Measurements from ENCODE around the gene HSD17B14.
"Not testable (repeated sequence)": the region's sequence is repeated elsewhere in the genome, so short reads cannot be mapped to it uniquely, and the experiment has no call there.

Gene HSD17B14

DNA sequence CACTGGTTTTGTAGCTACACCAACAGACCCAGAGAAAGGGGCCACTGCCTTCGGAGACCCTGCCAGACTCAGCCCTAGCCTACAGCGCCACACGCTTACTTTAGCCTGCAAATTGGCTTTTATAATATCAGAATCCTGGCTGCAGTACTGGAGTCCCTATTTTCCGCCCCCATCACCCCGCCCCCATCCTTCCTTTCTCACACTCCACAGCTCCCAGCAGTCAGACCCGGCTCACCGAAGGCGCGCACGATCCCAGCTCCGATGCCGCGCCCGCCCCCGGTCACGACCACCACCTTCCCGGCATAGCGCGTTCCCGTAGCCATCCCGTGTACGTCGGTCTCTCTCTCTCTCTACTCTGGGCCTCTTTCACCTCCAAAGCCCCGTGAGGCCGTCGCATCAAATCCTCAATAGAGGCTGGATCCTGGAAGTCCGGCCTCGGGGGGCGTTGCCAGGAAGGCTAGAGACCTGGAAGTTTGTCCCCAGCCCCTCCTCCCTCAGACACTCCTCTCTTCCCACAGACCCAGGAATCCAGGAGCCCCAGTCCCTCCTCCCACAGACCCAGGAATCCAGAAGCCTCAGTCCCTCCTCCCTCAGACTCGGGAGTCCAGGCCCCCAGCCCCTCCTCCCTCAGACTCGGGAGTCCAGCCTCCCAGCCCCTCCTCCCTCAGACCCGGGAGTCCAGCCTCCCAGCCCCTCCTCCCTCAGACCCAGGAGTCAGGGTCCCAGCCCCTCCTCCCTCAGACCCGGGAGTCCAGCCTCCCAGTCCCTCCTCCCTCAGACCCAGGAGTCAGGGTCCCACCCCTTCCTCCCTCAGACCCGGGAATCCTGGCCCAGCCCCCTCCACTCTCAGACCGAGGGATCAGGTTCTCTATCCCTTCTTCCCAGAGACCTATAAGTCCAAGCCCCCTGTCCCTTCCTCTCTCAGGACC is at the start of gene HSD17B14:
Gene HSD17B14 (minus strand): TSS at position 403 of the 929 bp plus-strand sequence. CDS start 80 bp downstream, at position 323.
- peak within 1 kb of the TSS; percentile 43 to 79 (median 67) for H3K27ac ChIP-seq
- no peak for TF ChIP-seq Cebpa-rat (IDR thresholded peaks at IDR 0.05)

DNA sequence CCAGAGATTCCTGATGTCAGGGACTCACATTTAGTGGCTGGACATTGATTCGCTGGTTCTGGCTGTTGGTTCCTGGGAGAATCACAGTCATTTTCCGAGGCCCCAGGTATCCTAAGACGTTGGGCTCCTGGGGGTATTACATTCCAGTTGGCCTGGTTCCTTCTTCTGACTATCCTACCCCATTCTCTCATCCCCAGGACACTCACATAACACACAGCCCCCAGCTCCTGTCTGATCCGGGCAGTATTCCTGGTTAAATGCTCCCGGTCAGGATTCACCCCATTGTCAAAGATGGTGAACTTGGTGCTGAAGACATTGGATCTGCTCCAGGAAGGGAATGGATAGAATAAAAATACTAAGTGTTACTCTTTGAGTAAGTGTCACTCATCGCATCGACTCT is 47.4 kb upstream of the HSD17B14 start:
- no peak overlapping the region for H3K4me3 ChIP-seq
- no peak overlapping the region for H3K27ac ChIP-seq
- no peak overlapping the region for H3K9ac ChIP-seq
- no peaks in the 10 kb centered on the region for H3K27me3 ChIP-seq
- peaks cover 3 to 35% (median 19%) of the 10 kb centered on the region in 10 experiments; a peak in 17 of 20 replicates for H3K4me1 ChIP-seq
- H3K36me3 ChIP-seq: peaks cover 0 to 18% (median 11%) of the 10 kb centered on the region in 11 experiments; a peak in 15 of 22 replicates
- peaks cover 9 to 23% (median 17%) of the 10 kb centered on the region in 11 experiments for H3K9me3 ChIP-seq (replicated peaks in 1 of 11)
- no peak for TF ChIP-seq Cebpa-rat (IDR thresholded peaks at IDR 0.05)
- H3K4me2 ChIP-seq: no peak overlapping the region
- H4K20me1 ChIP-seq: peaks cover 0 to 21% (median 0%) of the 10 kb centered on the region in 11 experiments; a peak in 4 of 22 replicates

More for the DNA sequence above, at the start of gene HSD17B14:
- peaks cover 23 to 56% (median 39%) of the 10 kb centered on the region in 10 experiments for H3K4me1 ChIP-seq
- H3K27me3 ChIP-seq: no peaks in the 10 kb centered on the region
- H3K36me3 ChIP-seq: peaks cover 0 to 19% (median 0%) of the 10 kb centered on the region in 11 experiments; a peak in 3 of 22 replicates
- H3K9ac ChIP-seq: peak within 1 kb of the TSS; percentile 55 to 86 (median 69)
- H4K20me1 ChIP-seq: no peaks in the 10 kb centered on the region; a peak in 1 of 22 replicates
- peak within 1 kb of the TSS; percentile 48 to 68 (median 55) for H3K4me3 ChIP-seq
- H3K4me2 ChIP-seq: peak within 1 kb of the TSS; percentile 74 to 95 (median 90)
- no peaks in the 10 kb centered on the region for H3K9me3 ChIP-seq (replicated peaks in 1 of 11)

DNA sequence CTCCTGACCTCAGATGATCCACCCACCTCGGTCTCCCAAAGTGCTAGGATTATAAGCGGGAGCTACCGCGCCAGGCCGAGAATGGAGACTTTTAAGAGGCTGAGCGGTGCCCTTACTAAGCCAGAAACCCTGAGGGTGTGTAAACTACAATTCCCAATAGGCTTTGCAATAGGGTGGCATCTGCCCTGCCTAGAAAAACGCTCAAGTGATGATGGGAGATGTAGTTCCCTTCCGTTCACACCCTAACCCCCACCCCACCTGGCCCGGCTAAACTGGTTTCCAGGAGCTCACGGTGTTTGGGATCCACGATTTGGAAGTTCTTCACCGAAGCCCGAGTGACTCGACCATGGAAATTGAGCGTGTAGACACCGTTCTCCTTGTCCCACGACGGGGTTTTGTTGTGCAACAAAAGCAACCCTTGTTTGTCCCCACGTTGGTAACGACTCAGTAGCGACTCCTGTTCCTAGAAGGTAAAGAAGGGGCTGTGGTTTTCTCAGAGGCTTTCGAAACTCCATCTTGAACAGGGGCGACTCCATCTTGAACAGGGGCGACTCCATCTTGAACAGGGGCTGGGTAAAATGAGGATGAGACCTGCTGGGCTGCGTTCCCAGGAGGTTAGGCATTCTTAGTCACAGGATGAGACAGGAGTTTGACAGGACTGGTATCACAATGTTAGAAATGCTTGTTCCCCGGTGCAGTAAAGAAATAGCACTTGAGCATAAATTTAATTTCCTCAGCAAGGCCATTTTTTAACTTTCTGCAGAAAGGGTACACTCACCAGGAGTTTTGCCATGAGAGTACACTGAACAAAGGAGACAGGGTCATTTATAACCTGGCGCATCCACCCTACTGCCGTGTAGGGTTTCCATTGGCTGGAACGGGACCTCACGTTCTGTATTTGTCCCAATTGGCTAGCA is 45.7 kb upstream of the HSD17B14 start:
- peaks cover 17 to 35% (median 27%) of the 10 kb centered on the region in 11 experiments; a peak in 20 of 22 replicates for H3K36me3 ChIP-seq
- peaks cover 9 to 36% (median 20%) of the 10 kb centered on the region in 11 experiments for H3K9me3 ChIP-seq (replicated peaks in 1 of 11)
- H3K4me3 ChIP-seq: no peak overlapping the region
- H3K9ac ChIP-seq: peak overlapping the region in 1 of 11 experiments; percentile 55; a peak in 2 of 22 replicates
- H3K4me1 ChIP-seq: peaks cover 20 to 52% (median 37%) of the 10 kb centered on the region in 10 experiments
- H3K4me2 ChIP-seq: peak overlapping the region in 5 of 11 experiments; percentile 14 to 61 (median 44); a peak in 8 of 22 replicates
- H3K27me3 ChIP-seq: no peaks in the 10 kb centered on the region
- TF ChIP-seq Cebpa-rat (IDR thresholded peaks at IDR 0.05): peak in 2 of 11 experiments; percentile 24 to 27; a peak in 2 of 22 replicates
- H3K27ac ChIP-seq: peak overlapping the region in 7 of 11 experiments; percentile 16 to 47 (median 38); a peak in 8 of 22 replicates
- peaks cover 0 to 38% (median 0%) of the 10 kb centered on the region in 11 experiments; a peak in 5 of 22 replicates for H4K20me1 ChIP-seq

DNA sequence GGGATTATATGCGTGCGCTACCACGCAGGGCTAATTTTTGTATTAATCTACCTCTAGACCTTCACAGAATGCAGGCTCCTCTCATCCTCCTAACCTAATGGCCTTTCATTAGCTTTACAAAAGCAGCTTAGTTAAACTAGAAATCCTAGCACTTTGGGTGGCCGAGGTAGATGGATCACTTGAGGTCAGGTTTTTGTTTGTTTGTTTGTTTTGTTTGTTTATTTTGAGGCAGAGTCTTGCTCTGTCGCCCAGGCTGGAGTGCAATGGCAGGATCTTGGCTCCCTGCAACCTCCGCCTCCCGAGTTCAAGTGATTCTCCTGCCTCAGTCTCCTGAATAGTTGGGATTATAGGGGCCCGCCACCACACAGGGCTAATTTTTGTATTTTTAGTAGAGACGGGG is 43.4 kb upstream of the HSD17B14 start:
- Histone ChIP-seq H3K9me3 (replicated peaks in 1 of 11) (peaks cover 9 to 36% (median 20%) of the 10 kb centered on the region in 11 experiments), H3K36me3 (peaks cover 28 to 53% (median 42%) of the 10 kb centered on the region in 11 experiments), H3K4me2 (peak overlapping the region in 2 of 11 experiments; percentile 50 to 86; a peak in 2 of 22 replicates), H3K4me1 (peaks cover 32 to 68% (median 54%) of the 10 kb centered on the region in 10 experiments), H3K27ac (peak overlapping the region in 2 of 11 experiments; percentile 22 to 99; a peak in 1 of 22 replicates), H4K20me1 (peaks cover 9 to 61% (median 18%) of the 10 kb centered on the region in 11 experiments; a peak in 21 of 22 replicates)
- H3K27me3 ChIP-seq, H3K9ac ChIP-seq, H3K4me3 ChIP-seq: not testable (repeated sequence)

DNA sequence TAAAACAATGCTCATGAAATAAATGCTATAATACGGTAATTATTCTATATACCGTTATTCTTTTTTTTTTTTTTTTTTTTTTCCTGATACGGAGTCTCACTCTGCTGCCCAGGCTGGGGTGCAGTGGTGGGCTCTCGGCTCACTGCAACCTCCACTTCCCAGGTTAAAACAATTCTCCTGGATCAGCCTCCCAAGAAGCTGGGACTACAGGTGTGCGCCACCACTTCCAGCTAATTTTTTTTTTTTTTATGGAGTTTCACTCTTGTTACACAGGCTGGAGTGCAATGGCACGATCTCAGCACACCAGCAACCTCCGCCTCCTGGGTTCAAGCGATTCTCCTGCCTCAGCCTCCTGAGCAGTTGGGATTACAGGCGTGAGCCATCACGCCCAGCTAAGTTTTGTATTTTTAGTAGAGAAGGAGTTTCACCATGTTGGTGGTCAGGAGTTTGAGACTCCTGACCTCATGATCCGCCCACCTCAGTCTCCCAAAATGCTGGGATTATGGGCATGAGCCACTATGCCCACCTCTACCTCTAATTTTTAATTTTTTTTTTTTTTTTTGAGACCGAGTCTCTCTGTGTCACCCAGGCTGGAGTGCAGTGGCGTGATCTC is 42.8 kb upstream of the HSD17B14 start:
- peak overlapping the region in 5 of 11 experiments; percentile 93 to 100 (median 96); a peak in 4 of 22 replicates for H3K4me2 ChIP-seq
- H3K4me3 ChIP-seq: no peak overlapping the region
- peaks cover 34 to 59% (median 47%) of the 10 kb centered on the region in 11 experiments for H3K36me3 ChIP-seq
- TF ChIP-seq Cebpa-rat (IDR thresholded peaks at IDR 0.05): no peak
- H3K4me1 ChIP-seq: peaks cover 38 to 74% (median 56%) of the 10 kb centered on the region in 10 experiments
- H3K9ac ChIP-seq: no peak overlapping the region
- peaks cover 14 to 67% (median 24%) of the 10 kb centered on the region in 11 experiments for H4K20me1 ChIP-seq
- H3K27ac ChIP-seq: peak overlapping the region in 2 of 11 experiments; percentile 96 to 99; a peak in 3 of 22 replicates
- H3K27me3 ChIP-seq: no peaks in the 10 kb centered on the region
- peaks cover 9 to 36% (median 20%) of the 10 kb centered on the region in 11 experiments for H3K9me3 ChIP-seq (replicated peaks in 1 of 11)

DNA sequence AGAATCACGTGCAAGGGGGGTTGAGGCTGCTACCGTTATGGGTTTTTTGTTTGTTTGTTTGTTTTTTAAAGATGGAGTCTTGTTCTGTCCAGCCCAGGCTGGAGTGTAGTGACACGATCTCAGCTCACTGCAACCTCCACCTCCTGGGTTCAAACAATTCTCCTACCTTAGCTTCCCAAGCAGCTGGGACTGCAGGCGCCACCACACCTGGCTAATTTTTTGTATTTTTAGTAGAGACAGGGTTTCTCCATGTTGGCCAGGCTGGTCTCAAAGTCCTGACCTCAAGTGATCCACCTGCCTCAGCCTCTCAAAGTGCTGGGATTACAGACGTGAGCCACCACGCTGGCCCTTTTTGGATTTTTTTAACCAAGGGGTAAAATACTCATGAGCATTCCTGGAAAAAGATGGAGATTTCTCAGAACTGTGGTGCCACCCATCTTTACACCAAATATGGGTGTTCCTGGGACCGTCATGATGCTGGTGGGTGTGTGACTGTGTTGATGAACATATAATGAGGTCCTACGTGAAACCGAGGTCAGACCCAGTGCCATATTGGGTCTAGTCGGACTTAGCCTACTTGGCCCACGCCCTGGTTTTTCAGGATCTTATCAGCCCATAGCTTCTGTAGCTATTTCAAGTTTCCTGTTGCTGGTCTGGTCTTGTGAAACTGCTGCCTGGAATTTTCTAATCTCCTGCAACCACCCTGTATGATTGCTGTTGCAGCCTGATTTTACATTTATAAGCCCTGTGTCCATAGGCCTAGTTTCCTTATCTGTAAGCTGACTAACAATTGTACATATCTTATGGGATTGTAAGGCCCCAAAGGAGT is 42.1 kb upstream of the HSD17B14 start:
- no peak overlapping the region; a peak in 3 of 22 replicates for H3K9ac ChIP-seq
- no peaks in the 10 kb centered on the region for H3K27me3 ChIP-seq
- peak overlapping the region in 8 of 11 experiments; percentile 44 to 99 (median 96); a peak in 15 of 22 replicates for H3K27ac ChIP-seq
- peak overlapping the region; percentile 89 to 100 (median 98); a peak in 17 of 22 replicates for H3K4me2 ChIP-seq
- peaks cover 9 to 30% (median 17%) of the 10 kb centered on the region in 11 experiments for H3K9me3 ChIP-seq (replicated peaks in 1 of 11)
- no peak overlapping the region for H3K4me3 ChIP-seq
- TF ChIP-seq Cebpa-rat (IDR thresholded peaks at IDR 0.05): no peak
- peaks cover 45 to 81% (median 61%) of the 10 kb centered on the region in 10 experiments for H3K4me1 ChIP-seq
- peaks cover 41 to 66% (median 54%) of the 10 kb centered on the region in 11 experiments for H3K36me3 ChIP-seq
- peaks cover 22 to 74% (median 31%) of the 10 kb centered on the region in 11 experiments for H4K20me1 ChIP-seq

DNA sequence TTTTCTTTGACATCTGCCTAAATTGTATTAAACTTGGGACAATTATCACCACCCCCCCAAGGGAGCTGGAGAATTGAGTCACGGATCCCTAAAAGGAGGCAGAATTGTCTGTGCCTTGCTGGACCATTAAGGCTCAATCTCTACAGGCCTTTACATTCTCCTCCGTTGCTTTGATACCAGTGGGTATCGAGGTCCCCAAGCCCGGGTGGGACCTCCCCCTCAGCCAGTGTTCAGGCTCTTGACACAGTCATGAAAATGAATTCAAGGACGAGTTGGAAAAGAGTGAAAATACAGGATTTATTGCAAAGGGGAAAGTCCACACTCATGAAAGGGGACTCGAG is 41.5 kb upstream of the HSD17B14 start:
- no peak overlapping the region for H3K4me3 ChIP-seq
- peaks cover 49 to 82% (median 64%) of the 10 kb centered on the region in 10 experiments for H3K4me1 ChIP-seq
- H3K27ac ChIP-seq: peak overlapping the region in 8 of 11 experiments; percentile 44 to 99 (median 96); a peak in 15 of 22 replicates
- H4K20me1 ChIP-seq: peaks cover 26 to 79% (median 36%) of the 10 kb centered on the region in 11 experiments
- no peak for TF ChIP-seq Cebpa-rat (IDR thresholded peaks at IDR 0.05)
- peaks cover 42 to 68% (median 55%) of the 10 kb centered on the region in 11 experiments for H3K36me3 ChIP-seq
- H3K9me3 ChIP-seq (replicated peaks in 1 of 11): peaks cover 9 to 24% (median 11%) of the 10 kb centered on the region in 11 experiments
- H3K27me3 ChIP-seq: no peaks in the 10 kb centered on the region
- peak overlapping the region in 1 of 11 experiments; percentile 96; a peak in 3 of 22 replicates for H3K9ac ChIP-seq
- peak overlapping the region; percentile 89 to 100 (median 98); a peak in 19 of 22 replicates for H3K4me2 ChIP-seq

DNA sequence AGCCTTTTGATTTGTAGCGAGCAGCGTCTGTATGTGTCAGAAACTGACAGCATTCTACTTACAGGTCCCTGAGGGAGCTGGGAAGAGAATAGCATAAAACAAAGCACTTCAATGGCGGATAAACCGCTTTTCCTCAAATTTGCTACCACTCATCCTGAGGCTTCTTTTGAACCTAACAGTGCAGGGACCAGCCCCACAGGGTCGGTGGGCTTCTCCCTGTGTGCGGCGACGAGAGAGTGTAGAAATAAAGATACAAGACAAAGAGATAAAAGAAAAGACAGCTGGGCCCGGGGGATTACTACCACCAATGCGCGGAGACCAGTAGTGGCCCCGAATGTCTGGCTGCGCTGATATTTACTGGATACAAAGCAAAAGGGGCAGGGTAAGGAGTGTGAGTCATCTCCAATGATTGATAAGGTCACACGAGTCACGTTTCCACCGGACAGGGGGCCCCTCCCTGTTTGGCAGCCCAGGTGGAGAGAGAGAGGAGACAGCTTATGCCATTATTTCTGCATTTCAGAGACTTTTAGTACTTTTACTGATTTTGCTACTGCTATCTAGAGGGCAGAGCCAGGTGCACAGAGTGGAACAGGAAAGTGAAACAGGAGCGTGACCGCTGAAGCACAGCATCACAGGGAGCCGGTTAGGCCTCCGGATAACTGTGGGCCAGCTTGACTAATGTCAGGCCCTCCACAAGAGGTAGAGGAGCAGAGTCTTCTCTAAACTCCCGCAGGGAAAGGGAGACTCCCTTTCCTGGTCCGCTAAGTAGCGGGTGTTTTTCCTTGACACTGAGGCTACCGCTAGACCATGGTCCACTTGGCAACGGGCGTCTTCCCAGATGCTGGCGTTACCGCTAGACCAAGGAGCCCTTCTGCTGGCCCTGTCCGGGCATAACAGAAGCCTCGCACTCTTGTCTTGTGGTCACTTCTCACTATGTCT is 40.0 kb upstream of the HSD17B14 start:
- not testable (repeated sequence) for H3K27me3 ChIP-seq
- Histone ChIP-seq H3K36me3 (peaks cover 42 to 68% (median 54%) of the 10 kb centered on the region in 11 experiments), H3K9me3 (replicated peaks in 1 of 11) (peaks cover 0 to 13% (median 0%) of the 10 kb centered on the region in 11 experiments; a peak in 4 of 22 replicates), H3K9ac (peak overlapping the region; percentile 96 to 100 (median 99)), H3K4me2 (peak overlapping the region; percentile 89 to 100 (median 98)), H3K4me3 (peak overlapping the region; percentile 88 to 99 (median 91)), H4K20me1 (peaks cover 26 to 79% (median 38%) of the 10 kb centered on the region in 11 experiments), H3K4me1 (peaks cover 54 to 81% (median 63%) of the 10 kb centered on the region in 10 experiments), H3K27ac (peak overlapping the region; percentile 96 to 100 (median 98))
